Psoas muscle (tissue), 8 donors: ENCODE results near the gene ZBTB17. TPM values are rescaled to one million over a fixed set of nuclear protein-coding genes. Genes with fewer than 3 reads are reported as not detected.

Experiments used
- ATAC-seq, 4 donors: fragments of 200-7000 bp; cut with Tn5 transposase; one replicate each; pipeline ENCODE4 v1.9.1; 2020; ENCODE audit warnings: moderate library complexity in 3 of 4, mild to moderate bottlenecking in 2 of 4
- DNase-seq, 2 donors: peaks; one replicate each; pipeline ENCODE4 v3.0.0-alpha.2; 2020
- H3K27ac ChIP-seq: fragments of 200-600 bp; one replicate; pipeline ENCODE4 v1.8.0; 2022
- H3K27me3 ChIP-seq, 3 donors: fragments of 200-600 bp in 1 of 3; one replicate each; pipeline versions ENCODE4 v1.6.1 to v1.8.0; 2013 to 2022; ENCODE audit warnings: low read length in 2 of 3, mild to moderate bottlenecking in 2 of 3, moderate library complexity in 1 of 3; ENCODE audit not compliant: insufficient read depth in 3 of 3
- H3K36me3 ChIP-seq, 2 donors: fragments of 200-600 bp in 1 of 2; one replicate each; pipeline versions ENCODE4 v1.6.1 to v1.8.0; 2013 to 2022; ENCODE audit warnings: low read depth in 1 of 2, mild to moderate bottlenecking in 1 of 2, moderate library complexity in 1 of 2; ENCODE audit not compliant: insufficient read depth in 1 of 2
- H3K4me1 ChIP-seq: fragments of 200-600 bp; one replicate; pipeline ENCODE4 v1.8.0; 2022
- H3K4me3 ChIP-seq: fragments of 200-600 bp; one replicate; pipeline ENCODE4 v1.8.0; 2022; ENCODE audit warnings: mild to moderate bottlenecking
- H3K9me3 ChIP-seq: fragments of 200-600 bp; one replicate; pipeline ENCODE4 v1.8.0; 2022
- WGBS, 3 donors: extraction: QIAGEN DNeasy Blood & Tissue Kit; methylation state at CpG; one replicate each; pipeline versions ENCODE4 v1.1.6 to v1.1.7; 2013; 5-methylcytosine and 5-hydroxymethylcytosine counted together
- intact Hi-C, 2 donors: fragments of 100-400 bp; cut with DNase I; formaldehyde crosslinking; loops; one replicate each; pipeline versions ENCODE4 v1.11.0 to v1.14.2; 2022
- polyA plus RNA-seq, 3 donors: library from polyadenylated mRNA; stranded (reverse); fragments of 200-250 nt; gene quantifications; one replicate each; pipeline ENCODE4 v1.2.3, GENCODE V29; 2013
- total RNA-seq, 4 donors: library from RNA; stranded (reverse); fragmentation: NEBNext Ultra II Directional in 2 of 4; extraction: Animal tissue kit (Norgen Biotek cat#: 25700) in 2 of 4; gene quantifications; one replicate each; pipeline versions ENCODE4 v1.2.1 to v1.2.4, GENCODE V29; 2021 to 2023
- TF ChIP-seq, protein P1 (sequence below): fragments of 200-600 bp; IDR thresholded peaks from one replicate; pipeline ENCODE4 v1.8.0; 2022; ENCODE audit warnings: antibody characterized with exemption
- donor health status: healthy with polysubstance abuse.
- donor health status: DM: no; HTN: no; CAD: no; lungs with moderate emphysema.
- donor health status: Bipolar disorder and iron deficiency.
- donor health status: healthy.
- donor health status: DM: yes; HTN: yes; CAD: no.
- donor health status: DM: no; HTN: no; CAD: no.
- donor health status: DM: no; HTN: no; CAD: no.
- donor health status: DM: yes; HTN: yes; CAD: no.

ZBTB17 gene
- total and polyA plus RNA-seq, 7 donors = 23.5 to 44.3 (median 29.5) TPM

DNA sequence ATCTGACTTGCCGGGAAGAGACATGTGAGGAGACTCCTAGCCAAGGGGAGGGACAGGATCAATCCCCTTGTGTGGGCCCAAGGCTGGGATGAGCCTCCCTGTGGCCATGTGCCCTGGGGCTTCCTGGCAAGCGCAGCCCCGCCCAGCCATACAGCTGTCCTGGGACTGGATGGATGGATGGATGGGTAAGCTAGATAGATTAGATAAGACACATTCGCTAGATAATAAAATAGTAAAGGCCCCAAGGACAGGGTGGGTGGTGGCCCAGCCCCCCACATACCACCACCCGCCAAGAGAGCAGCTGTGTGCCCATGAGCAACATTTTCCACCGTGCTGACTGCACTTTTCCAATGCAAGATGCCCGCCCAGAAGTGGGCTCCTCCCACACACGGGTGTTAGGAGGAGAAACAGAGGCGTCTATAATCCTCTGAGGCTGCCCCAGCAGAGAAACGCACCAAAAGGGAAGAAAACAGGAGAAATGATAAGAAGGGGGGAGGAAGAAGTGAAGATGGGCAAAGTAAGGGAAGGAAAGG, 25.1 kb downstream of the ZBTB17 start:
- 44 to 56% (median 51%) methylated on average over 10 of the region's 10 CpGs for WGBS, 3 donors
- Histone ChIP-seq H3K36me3 (peaks cover 0 to 21% of the 10 kb centered on the region in 2 donors), H3K9me3 (no peaks in the 10 kb centered on the region), H3K27ac (peak overlapping the region; percentile 93), H3K4me3 (no peak overlapping the region), H3K4me1 (peaks cover 54% of the 10 kb centered on the region), H3K27me3 (no peaks in the 10 kb centered on the region)
- TF ChIP-seq, protein P1, sequence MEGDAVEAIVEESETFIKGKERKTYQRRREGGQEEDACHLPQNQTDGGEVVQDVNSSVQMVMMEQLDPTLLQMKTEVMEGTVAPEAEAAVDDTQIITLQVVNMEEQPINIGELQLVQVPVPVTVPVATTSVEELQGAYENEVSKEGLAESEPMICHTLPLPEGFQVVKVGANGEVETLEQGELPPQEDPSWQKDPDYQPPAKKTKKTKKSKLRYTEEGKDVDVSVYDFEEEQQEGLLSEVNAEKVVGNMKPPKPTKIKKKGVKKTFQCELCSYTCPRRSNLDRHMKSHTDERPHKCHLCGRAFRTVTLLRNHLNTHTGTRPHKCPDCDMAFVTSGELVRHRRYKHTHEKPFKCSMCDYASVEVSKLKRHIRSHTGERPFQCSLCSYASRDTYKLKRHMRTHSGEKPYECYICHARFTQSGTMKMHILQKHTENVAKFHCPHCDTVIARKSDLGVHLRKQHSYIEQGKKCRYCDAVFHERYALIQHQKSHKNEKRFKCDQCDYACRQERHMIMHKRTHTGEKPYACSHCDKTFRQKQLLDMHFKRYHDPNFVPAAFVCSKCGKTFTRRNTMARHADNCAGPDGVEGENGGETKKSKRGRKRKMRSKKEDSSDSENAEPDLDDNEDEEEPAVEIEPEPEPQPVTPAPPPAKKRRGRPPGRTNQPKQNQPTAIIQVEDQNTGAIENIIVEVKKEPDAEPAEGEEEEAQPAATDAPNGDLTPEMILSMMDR = no peak
- intact Hi-C loops = loop anchor here in 1 of 2 donors (2.0 kb wide), 1 partner anchor 24 kb away; no protein-coding TSS in a partner anchor
- ATAC-seq = no peak
- peak in 1 of 2 donors; percentile 68 for DNase-seq

DNA sequence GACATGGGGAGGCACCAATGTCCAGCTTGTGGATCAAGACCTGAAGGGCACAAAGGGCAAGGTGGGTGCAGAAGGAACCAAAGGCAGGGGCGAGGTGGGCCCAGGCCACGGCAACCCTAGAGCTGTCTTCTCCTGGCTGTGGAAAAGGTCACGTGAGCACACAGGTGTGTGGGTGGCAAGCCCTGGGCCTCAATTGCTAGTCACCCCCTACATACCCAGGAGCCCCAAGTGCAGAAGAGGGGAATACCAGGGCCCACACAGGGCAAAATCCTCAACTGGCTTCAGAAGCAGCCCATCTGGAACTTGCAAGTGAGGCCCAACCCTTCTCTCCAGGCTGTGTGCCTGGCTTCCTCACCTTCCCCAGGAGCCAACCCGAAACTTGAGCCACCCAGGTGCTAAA, 25.6 kb downstream of the ZBTB17 start:
- 39 to 64% (median 50%) methylated on average over 4 of the region's 4 CpGs for whole genome bisulfite sequencing, 3 donors
- Histone ChIP-seq H3K9me3 (no peaks in the 10 kb centered on the region), H3K36me3 (peaks cover 2 to 27% of the 10 kb centered on the region in 2 donors), H3K4me1 (peaks cover 54% of the 10 kb centered on the region), H3K4me3 (peak overlapping the region; percentile 52), H3K27ac (peak overlapping the region; percentile 93), H3K27me3 (no peaks in the 10 kb centered on the region)
- DNase-seq (no peak), ATAC-seq (no peak)
- TF ChIP-seq, protein P1 = no peak
- intact Hi-C loops = loop anchor here in 1 of 2 donors (2.0 kb wide), 1 partner anchor 24 kb away; no protein-coding TSS in a partner anchor

DNA sequence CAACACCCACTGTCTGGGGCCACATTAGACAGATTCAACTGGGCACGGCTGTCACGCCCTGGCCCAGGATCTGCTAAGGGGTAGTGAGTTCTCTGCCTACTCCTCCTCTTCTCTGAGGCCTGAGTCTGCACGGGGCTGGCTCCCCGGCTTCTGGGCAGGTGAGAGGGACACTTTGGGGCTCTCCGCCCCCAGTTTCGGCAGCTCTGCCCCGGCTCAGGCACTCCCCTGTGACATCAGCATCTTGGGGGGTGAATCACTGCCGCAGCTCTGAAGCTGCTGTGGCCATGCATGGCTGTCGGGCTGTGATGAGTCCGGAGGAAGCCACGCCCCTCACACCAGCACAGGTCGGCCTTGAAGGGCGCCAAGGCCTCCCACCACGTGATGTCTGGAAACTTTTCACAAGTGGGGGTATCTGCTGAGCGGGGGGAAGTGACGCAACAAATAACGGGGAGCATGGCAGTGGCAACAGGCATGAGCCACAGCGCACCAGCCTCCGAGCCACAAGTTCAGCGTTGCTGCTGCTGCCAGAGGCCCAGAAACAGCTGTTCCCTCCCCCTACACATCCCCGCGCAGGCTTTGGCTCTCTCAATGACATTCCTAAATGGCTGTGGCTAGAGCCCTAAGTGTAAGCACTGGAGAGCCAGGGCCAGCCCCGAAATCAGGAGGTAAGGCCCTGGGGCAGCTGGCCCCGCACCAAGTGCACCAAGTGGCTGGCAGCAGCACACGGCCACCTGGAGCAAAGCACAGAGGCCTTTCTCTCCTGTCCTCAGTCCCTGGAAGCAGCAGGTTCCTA, 26.3 kb downstream of the ZBTB17 start:
- peak overlapping the region; percentile 93 for H3K27ac ChIP-seq
- peak overlapping the region; percentile 52 for H3K4me3 ChIP-seq
- peak; percentile 86 to 88 (median 87) for ATAC-seq
- H3K27me3 ChIP-seq = no peaks in the 10 kb centered on the region
- H3K9me3 ChIP-seq = no peaks in the 10 kb centered on the region
- intact Hi-C loops = loop anchor here in 1 of 2 donors (2.0 kb wide), 1 partner anchor 25 kb away; no protein-coding TSS in a partner anchor
- 6 to 12% (median 7%) methylated on average over 24 to 25 of the region's 25 CpGs for WGBS, 3 donors
- peaks cover 7 to 33% of the 10 kb centered on the region in 2 donors for H3K36me3 ChIP-seq
- peaks cover 54% of the 10 kb centered on the region for H3K4me1 ChIP-seq
- TF ChIP-seq, protein P1 = no peak
- peak; percentile 93 to 94 for DNase-seq

DNA sequence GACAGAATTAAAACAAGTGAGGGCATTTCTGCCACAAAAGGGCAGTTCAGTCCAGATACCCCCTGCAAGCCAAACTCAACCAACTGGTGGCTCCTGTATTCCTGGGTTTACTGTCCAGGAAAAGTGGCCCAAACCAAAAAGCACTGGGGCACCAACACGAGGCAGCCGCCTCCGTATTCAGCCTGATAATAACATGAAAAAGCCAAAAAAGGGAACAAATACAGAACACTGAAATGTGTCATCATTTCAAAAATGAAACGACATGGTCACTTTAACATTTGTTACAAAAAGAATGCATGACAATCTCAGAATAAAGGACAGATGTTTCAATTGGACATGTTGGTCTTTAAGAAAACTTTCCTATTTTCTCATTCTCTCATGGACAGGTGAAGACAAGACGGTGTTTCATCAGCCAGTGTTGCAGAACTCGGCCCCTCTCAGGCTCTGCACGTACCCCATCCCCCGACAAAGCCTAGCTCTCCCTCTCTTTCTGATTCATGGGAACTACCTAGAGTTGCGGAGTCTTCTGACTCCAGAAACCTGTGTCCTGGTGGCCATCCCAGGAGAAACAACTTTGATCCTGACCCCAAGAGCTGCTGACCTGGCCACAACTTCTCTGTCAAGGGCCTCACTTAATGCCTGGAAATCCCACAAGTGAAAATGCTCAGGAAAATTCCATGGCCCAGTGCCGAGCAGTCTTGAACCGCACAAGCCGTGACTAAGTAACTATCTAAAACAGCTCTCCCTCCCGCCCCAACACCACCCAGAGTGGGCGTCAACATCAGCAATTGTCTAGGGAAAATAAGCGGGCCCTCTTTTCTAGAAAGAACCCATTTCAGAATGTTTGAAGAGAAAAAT, 27.1 kb downstream of the ZBTB17 start:
- peak; percentile 64 to 72 (median 68) for ATAC-seq
- intact Hi-C loops = no loop called here
- Histone ChIP-seq H3K27me3 (no peaks in the 10 kb centered on the region), H3K36me3 (peaks cover 7 to 42% of the 10 kb centered on the region in 2 donors), H3K4me3 (peak overlapping the region; percentile 52), H3K4me1 (peaks cover 46% of the 10 kb centered on the region), H3K9me3 (no peaks in the 10 kb centered on the region), H3K27ac (peak overlapping the region; percentile 93)
- peak; percentile 82 for DNase-seq
- TF ChIP-seq, protein P1 = no peak
- 37 to 56% (median 44%) methylated on average over 15 of the region's 15 CpGs for WGBS, 3 donors
